GM12878 (cell line): ENCODE results near the gene BORCS6. TPM values are rescaled to one million over a fixed set of nuclear protein-coding genes. Genes with fewer than 3 reads are reported as not detected.

ENCODE experiments used
- ATF3 ChIP-seq: IDR thresholded peaks from 2 replicates; pipeline ENCODE4 v1.6.1; 2011; ENCODE audit warnings: low read depth, mild to moderate bottlenecking, low read length, moderate library complexity, borderline replicate concordance; ENCODE audit errors: extremely low read depth
- BCLAF1 ChIP-seq: fragments of 450-650 bp; IDR thresholded peaks from 2 replicates; pipeline ENCODE4 v1.6.1; 2017; ENCODE audit warnings: antibody characterized with exemption, mild to moderate bottlenecking, moderate library complexity
- BHLHE40 ChIP-seq, 2 experiments: fragments of 450-650 bp in 1 of 2; IDR thresholded peaks; 2 replicates each; pipeline ENCODE4 v1.6.1; 2011 to 2017; ENCODE audit warnings: low read depth in 2 of 2, borderline replicate concordance in 1 of 2, improper control_type of control experiment in 1 of 2, low read length in 1 of 2, mild to moderate bottlenecking in 1 of 2
- CBX3 ChIP-seq: fragments of 200-600 bp; sonication (generic); IDR thresholded peaks from 2 replicates; pipeline ENCODE4 v1.6.1; 2016; ENCODE audit warnings: low read depth, borderline replicate concordance
- CREB1 ChIP-seq: IDR thresholded peaks from 2 replicates; pipeline ENCODE4 v1.6.1; 2012; ENCODE audit warnings: low read depth, mild to moderate bottlenecking, inconsistent platforms
- E4F1 ChIP-seq: fragments of 450-650 bp; IDR thresholded peaks from 2 replicates; pipeline ENCODE4 v1.6.1; 2018; ENCODE audit warnings: borderline replicate concordance, mild to moderate bottlenecking; ENCODE audit not compliant: partially characterized antibody
- GATAD2B ChIP-seq: fragments of 450-650 bp; conservative IDR thresholded peaks from 2 replicates; pipeline ENCODE4 v1.6.1; 2017; ENCODE audit warnings: low read depth, mild to moderate bottlenecking, moderate library complexity
- KLF5 ChIP-seq: fragments of 450-650 bp; IDR thresholded peaks from 2 replicates; pipeline ENCODE4 v1.6.1; 2014; ENCODE audit warnings: mild to moderate bottlenecking; ENCODE audit not compliant: partially characterized antibody
- NFIC ChIP-seq: IDR thresholded peaks from 2 replicates; pipeline ENCODE4 v1.6.1; 2012; ENCODE audit warnings: low read depth, mild to moderate bottlenecking, inconsistent platforms, low read length, moderate library complexity
- NFYB ChIP-seq: IDR thresholded peaks from 2 replicates; pipeline ENCODE4 v1.6.1; 2011; ENCODE audit warnings: low read depth, mild to moderate bottlenecking, low read length, improper control_type of control experiment, moderate library complexity; ENCODE audit not compliant: insufficient read depth
- NKRF ChIP-seq: fragments of 450-650 bp; conservative IDR thresholded peaks from 2 replicates; pipeline ENCODE4 v1.6.1; 2017; ENCODE audit warnings: mild to moderate bottlenecking, moderate library complexity
- PRDM15 ChIP-seq: fragments of 450-650 bp; formaldehyde crosslinking; IDR thresholded peaks from 2 replicates; pipeline ENCODE4 v1.4.0; 2020; ENCODE audit warnings: mild to moderate bottlenecking, moderate library complexity
- RAD51 ChIP-seq: fragments of 450-650 bp; IDR thresholded peaks from 2 replicates; pipeline ENCODE4 v1.6.1; 2016; ENCODE audit warnings: moderate library complexity, mild to moderate bottlenecking, inconsistent platforms
- RBBP5 ChIP-seq: fragments of 200-600 bp; sonication (generic); conservative IDR thresholded peaks from 2 replicates; pipeline ENCODE4 v1.6.1; 2016
- RFX5 ChIP-seq: IDR thresholded peaks from 2 replicates; pipeline ENCODE4 v1.6.1; 2011; ENCODE audit warnings: low read depth, low read length, improper control_type of control experiment
- SMC3 ChIP-seq: IDR thresholded peaks from 2 replicates; pipeline ENCODE4 v1.6.1; 2011; ENCODE audit warnings: low read length, improper control_type of control experiment, borderline replicate concordance
- TBL1XR1 ChIP-seq: IDR thresholded peaks from 2 replicates; pipeline ENCODE4 v1.6.1; 2012; ENCODE audit warnings: low read depth, low read length, improper control_type of control experiment
- polyA plus RNA-seq, 11 experiments: library from polyadenylated mRNA; depleted of rRNA in 4 of 11; unstranded in 6 of 11; stranded (reverse) in 5 of 11; fragments of >200 nt; fragmentation: Nextera tagmentation in 4 of 11; fragmentation: Illumina TruSeq in 1 of 11; extraction: Ambion mirVana in 4 of 11; extraction: Trizol in 1 of 11; gene quantifications; 1 replicate in 1 of 11; 2 replicates in 10 of 11; pipeline versions ENCODE4 v1.2.1 to v1.2.3, GENCODE V29; 2011 to 2016; ENCODE audit warnings: inconsistent platforms in 2 of 11, missing spikeins in 2 of 11, low read depth in 1 of 11
- total RNA-seq, 4 experiments: library from RNA; depleted of rRNA in 3 of 4; stranded (reverse); fragments of >200 nt in 3 of 4; fragmentation: Illumina TruSeq in 1 of 4; extraction: Trizol in 1 of 4; gene quantifications; 2 replicates each; pipeline versions ENCODE4 v1.2.1 to v1.2.3, GENCODE V29; 2013 to 2021

Gene BORCS6
- total and polyA plus RNA-seq, 10 of the 15 experiments (the other 5 are each of a cell fraction or from before 2014, with no cell fraction given): 0.37 to 14.1 (median 6.7) TPM

- no peak for TF ChIP-seq PRDM15 (CRISPR knock-in tag)
- TF ChIP-seq CBX3: no peak
- peak; percentile 23; the same call in 1 of the 2 replicates for TF ChIP-seq TBL1XR1
- TF ChIP-seq NFIC: peak; percentile 52; the same call in 1 of the 2 replicates
- TF ChIP-seq RFX5: no peak
- no peak for TF ChIP-seq RAD51
- no peak for TF ChIP-seq E4F1
- 0 out of 2 replicates have a peak, but pooled peaks have one; percentile 12 for TF ChIP-seq CREB1
- no peak for TF ChIP-seq NFYB
- 0 out of 2 replicates have a peak, but pooled peaks have one; percentile 35 for TF ChIP-seq NKRF
- no peak for TF ChIP-seq SMC3
- TF ChIP-seq BHLHE40 (IDR thresholded peaks at IDR 0.05; ENCODE audit: borderline replicate concordance in 1 of 2, low read depth in 2 of 2, low read length in 1 of 2): 0 out of 4 replicates have a peak, but pooled peaks of 1 of the 2 experiments have one; percentile 10
- peak; percentile 21 for TF ChIP-seq KLF5
- no peak for TF ChIP-seq BCLAF1
- no peak for TF ChIP-seq ATF3
- TF ChIP-seq RBBP5: no peak
- no peak for TF ChIP-seq GATAD2B
These were observed 36.0 kb upstream of the BORCS6 start (continued) for GRCh38 chr17:8225813-8226535.
